ENCODE results near the gene MORC3. TPM values are rescaled to one million over a fixed set of nuclear protein-coding genes. Genes with fewer than 3 reads are reported as not detected.
"Not testable (repeated sequence)": the region's sequence is repeated elsewhere in the genome, so short reads cannot be mapped to it uniquely, and the experiment has no call there.

The MORC3 gene
- total and polyA plus RNA-seq, 9 of the 15 experiments (the other 6 are each of a cell fraction or from before 2014, with no cell fraction given): 12.7 to 53.7 (median 36.0) TPM

DNA sequence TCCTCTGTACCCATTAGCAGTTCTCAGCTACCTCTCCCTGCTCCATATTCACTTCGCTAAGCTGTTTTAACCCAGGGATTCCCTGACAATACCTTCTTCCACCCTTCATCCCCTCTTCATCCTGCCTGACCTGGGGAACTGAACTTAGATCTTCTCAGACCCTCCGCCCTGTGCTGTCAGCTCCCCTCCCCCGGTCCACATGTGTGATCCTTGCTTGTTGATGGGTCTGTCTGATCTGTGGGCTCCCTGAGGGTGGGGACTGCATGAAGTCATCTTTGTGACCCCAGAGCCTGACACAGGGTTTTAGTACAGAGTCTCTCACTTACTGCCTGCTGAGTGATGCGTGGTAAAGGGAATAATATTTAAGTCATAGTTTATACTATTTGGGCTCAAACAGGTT is 77.0 kb downstream of the MORC3 start (continued):
- TF ChIP-seq CEBPG (CRISPR knock-in tag; IDR thresholded peaks at IDR 0.05): no peak
- no peak for TF ChIP-seq CEBPG (tag; conservative IDR thresholded peaks at IDR 0.05 in 1 of 2, IDR thresholded peaks at IDR 0.05 in 1 of 2)
- TF ChIP-seq HOXB6 (CRISPR knock-in tag; IDR thresholded peaks at IDR 0.05; ENCODE audit: borderline replicate concordance): no peak
- TF ChIP-seq GABPB1 (CRISPR knock-in tag; IDR thresholded peaks at IDR 0.05): no peak
- no peak for TF ChIP-seq ZNF217 (CRISPR knock-in tag; IDR thresholded peaks at IDR 0.05)
- TF ChIP-seq, protein P1, sequence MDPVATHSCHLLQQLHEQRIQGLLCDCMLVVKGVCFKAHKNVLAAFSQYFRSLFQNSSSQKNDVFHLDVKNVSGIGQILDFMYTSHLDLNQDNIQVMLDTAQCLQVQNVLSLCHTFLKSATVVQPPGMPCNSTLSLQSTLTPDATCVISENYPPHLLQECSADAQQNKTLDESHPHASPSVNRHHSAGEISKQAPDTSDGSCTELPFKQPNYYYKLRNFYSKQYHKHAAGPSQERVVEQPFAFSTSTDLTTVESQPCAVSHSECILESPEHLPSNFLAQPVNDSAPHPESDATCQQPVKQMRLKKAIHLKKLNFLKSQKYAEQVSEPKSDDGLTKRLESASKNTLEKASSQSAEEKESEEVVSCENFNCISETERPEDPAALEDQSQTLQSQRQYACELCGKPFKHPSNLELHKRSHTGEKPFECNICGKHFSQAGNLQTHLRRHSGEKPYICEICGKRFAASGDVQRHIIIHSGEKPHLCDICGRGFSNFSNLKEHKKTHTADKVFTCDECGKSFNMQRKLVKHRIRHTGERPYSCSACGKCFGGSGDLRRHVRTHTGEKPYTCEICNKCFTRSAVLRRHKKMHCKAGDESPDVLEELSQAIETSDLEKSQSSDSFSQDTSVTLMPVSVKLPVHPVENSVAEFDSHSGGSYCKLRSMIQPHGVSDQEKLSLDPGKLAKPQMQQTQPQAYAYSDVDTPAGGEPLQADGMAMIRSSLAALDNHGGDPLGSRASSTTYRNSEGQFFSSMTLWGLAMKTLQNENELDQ (CRISPR knock-in tag; IDR thresholded peaks at IDR 0.05; ENCODE audit: borderline replicate concordance): no peak

DNA sequence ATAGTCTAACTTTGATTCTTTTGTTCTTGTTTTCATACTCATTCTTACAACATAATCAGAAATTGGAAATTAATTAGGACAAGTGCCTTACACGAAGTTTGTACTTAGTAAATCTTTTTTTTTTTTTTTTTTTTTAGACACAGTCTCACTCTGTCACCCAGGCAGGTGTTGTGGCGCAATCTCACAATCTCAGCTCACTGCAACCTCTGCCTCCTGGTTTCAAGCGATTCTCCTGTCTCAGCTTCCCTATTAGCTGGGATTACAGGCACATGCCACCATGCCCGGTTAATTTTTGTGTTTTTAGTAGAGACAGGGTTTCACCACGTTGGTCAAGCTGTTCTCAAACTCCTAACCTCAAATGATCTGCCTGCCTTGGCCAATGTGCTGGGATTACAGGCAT is 77.6 kb downstream of the MORC3 start:
- no peaks in the 10 kb centered on the region; a peak in 1 of 5 replicates for H3K27me3 ChIP-seq (ENCODE audit: control insufficient read depth in 2 of 2, insufficient read depth in 2 of 2, low read length in 2 of 2)
- no peak for FAIRE-seq
- no peak overlapping the region for H3K4me3 ChIP-seq
- no peak overlapping the region for H3K9ac ChIP-seq (ENCODE audit: insufficient read depth in 1 of 2, low read depth in 2 of 2, low read length in 2 of 2)
- POLR2A ChIA-PET: interaction anchor here (1.1 to 1.2 kb wide), 2 partner anchors 9 to 19 kb away, joined by 3 read pairs; no protein-coding TSS in a partner anchor
- BruUV-seq (replicated peaks): no TSS peak
- H3K9me1 ChIP-seq (ENCODE audit: control insufficient read depth, insufficient read depth, low read length): no peaks in the 10 kb centered on the region
- H3K9me3 ChIP-seq (replicated peaks; ENCODE audit: control insufficient read depth, insufficient read depth, low read depth, low read length): no peaks in the 10 kb centered on the region
- H3K4me1 ChIP-seq (replicated peaks in 1 of 2; ENCODE audit: control insufficient read depth in 2 of 2, insufficient read depth in 2 of 2, low read length in 2 of 2): peaks cover 2 to 9% of the 10 kb centered on the region in 2 experiments; a peak in 4 of 5 replicates
- CTCF ChIA-PET (ENCODE audit: low intra/inter-chr PET ratio): interaction anchor here (0.7 kb wide), 1 partner anchor 321 kb away, joined by 5 read pairs; no protein-coding TSS in a partner anchor
- H4K20me1 ChIP-seq (replicated peaks; ENCODE audit: control insufficient read depth, insufficient read depth, low read length): no peaks in the 10 kb centered on the region
- ATAC-seq: no peak
- no peak overlapping the region for H3K4me2 ChIP-seq (ENCODE audit: insufficient read depth, low read length)
- 74% methylated on average over 5 of the region's 5 CpGs for WGBS (ENCODE audit: insufficient coverage, low coverage, missing lambda C conversion rate)
- no peaks in the 10 kb centered on the region for H3K79me2 ChIP-seq (ENCODE audit: control insufficient read depth, insufficient read depth, low read length)
- H3K36me3 ChIP-seq (ENCODE audit: control insufficient read depth, insufficient read depth, low read length): peaks cover 74% of the 10 kb centered on the region
- in situ Hi-C loops (cut with MboI) (no loop called here), intact Hi-C loops (cut with micrococcal nuclease) (no loop called here)
- DNase-seq (ENCODE audit: extremely low read depth in 1 of 4, low spot score in 3 of 4): no peak
- TF ChIP-seq NR2C2 (CRISPR knock-in tag; IDR thresholded peaks at IDR 0.05): no peak
- TF ChIP-seq NR2C2 (tag; IDR thresholded peaks at IDR 0.05): no peak
- peak; percentile 27; the same call in 1 of the 2 replicates for TF ChIP-seq CEBPB (tag; IDR thresholded peaks at IDR 0.05)
- H2AFZ ChIP-seq (ENCODE audit: low read depth, low read length): no peak overlapping the region
- H3K27ac ChIP-seq (ENCODE audit: extremely low read depth, low read depth, low read length): no peak overlapping the region

DNA sequence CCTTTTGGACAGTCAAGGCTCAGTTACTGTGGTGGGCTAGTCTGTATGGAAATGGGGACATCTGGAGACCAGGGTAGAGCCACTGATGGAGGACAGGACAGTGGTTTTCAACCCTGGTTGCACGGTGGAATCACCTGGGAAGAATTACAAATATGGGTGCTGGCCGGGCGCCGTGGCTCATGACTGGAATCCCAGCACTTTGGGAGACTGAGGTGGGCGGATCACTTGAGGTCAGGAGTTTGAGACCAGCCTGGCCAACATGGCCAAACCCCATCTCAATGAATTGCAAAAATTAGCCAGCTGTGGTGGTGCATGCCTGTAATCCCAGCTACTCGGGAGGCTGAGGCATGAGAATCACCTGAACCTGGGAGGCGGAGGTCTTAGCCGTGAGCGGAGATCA is 79.7 kb downstream of the MORC3 start:
- H3K9ac ChIP-seq (ENCODE audit: insufficient read depth in 1 of 2, low read depth in 2 of 2, low read length in 2 of 2); H3K27me3 ChIP-seq (ENCODE audit: control insufficient read depth in 2 of 2, insufficient read depth in 2 of 2, low read length in 2 of 2); DNase-seq (ENCODE audit: extremely low read depth in 1 of 4, low spot score in 3 of 4); FAIRE-seq; H3K4me3 ChIP-seq; intact Hi-C loops (cut with micrococcal nuclease); H3K79me2 ChIP-seq (ENCODE audit: control insufficient read depth, insufficient read depth, low read length); H3K9me3 ChIP-seq (replicated peaks; ENCODE audit: control insufficient read depth, insufficient read depth, low read depth, low read length); H4K20me1 ChIP-seq (replicated peaks; ENCODE audit: control insufficient read depth, insufficient read depth, low read length); H3K4me2 ChIP-seq (ENCODE audit: insufficient read depth, low read length); BruUV-seq (replicated peaks); H2AFZ ChIP-seq (ENCODE audit: low read depth, low read length); H3K27ac ChIP-seq (ENCODE audit: extremely low read depth, low read depth, low read length); in situ Hi-C loops (cut with MboI); ATAC-seq; CTCF ChIA-PET (ENCODE audit: low intra/inter-chr PET ratio); H3K4me1 ChIP-seq (replicated peaks in 1 of 2; ENCODE audit: control insufficient read depth in 2 of 2, insufficient read depth in 2 of 2, low read length in 2 of 2); H3K9me1 ChIP-seq (ENCODE audit: control insufficient read depth, insufficient read depth, low read length): not testable (repeated sequence)
- POLR2A ChIA-PET: interaction anchor here (1.0 kb wide), 2 partner anchors 9 to 32 kb away, joined by 3 to 4 read pairs; no protein-coding TSS in a partner anchor
- H3K36me3 ChIP-seq (ENCODE audit: control insufficient read depth, insufficient read depth, low read length): peaks cover 76% of the 10 kb centered on the region
- 95% methylated on average over 9 of the region's 9 CpGs for WGBS (ENCODE audit: insufficient coverage, low coverage, missing lambda C conversion rate)
